HG03378 (cell line): ENCODE data around the gene SUPT6H.
"Not testable (repeated sequence)": the region's sequence is repeated elsewhere in the genome, so short reads cannot be mapped to it uniquely, and the experiment has no call there.

Experiments used
- ATAC-seq: cut with Tn5 transposase; IDR thresholded peaks from one replicate; pipeline ENCODE4 v1.9.1; 2021; ENCODE audit warnings: mild to moderate bottlenecking, moderate library complexity; ENCODE audit not compliant: unreplicated experiment

The SUPT6H gene

GRCh38 chr17:28646039-28646754, 15.8 kb upstream of the SUPT6H start:
- no peak for ATAC-seq

DNA sequence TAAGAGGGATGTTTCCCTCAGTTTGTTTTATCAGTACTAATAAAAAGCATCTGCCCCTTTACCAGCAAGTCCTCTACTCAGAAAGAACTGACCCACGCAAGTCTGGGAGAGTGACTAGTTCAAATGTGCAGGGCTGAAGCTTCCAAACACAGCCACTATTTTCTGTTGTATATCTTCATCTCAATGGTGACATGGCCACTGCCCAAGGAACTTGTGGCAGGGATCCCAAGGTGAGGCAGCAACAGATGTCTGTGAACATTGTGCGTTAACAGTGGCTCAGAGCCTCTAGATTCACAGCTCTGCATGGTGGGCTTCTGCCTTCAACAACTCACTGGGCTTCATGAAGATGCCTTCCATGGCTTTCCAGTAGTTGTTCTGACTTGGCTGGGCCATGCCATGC, 13.3 kb upstream of the SUPT6H start:
- ATAC-seq, result no peak

DNA sequence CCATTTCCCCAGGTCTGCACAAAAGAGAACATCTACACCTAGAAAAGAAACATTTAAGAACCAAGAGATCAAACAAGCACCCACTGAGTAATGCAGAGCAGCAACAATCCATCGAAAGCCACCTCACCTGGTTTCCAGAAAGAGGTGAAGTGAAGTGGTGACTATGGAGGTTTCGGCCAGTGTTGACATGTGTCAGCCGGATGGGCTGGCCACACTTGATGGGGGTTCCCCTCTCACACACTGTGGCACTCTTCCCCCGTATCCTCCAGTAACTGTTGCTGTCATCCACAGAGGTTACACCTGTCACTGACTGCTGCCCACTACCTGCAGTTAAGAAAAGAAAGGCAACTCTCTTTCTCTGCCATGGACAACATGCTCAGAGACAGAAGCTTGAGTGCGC, 6.8 kb upstream of the SUPT6H start:
- ATAC-seq, result no peak

DNA sequence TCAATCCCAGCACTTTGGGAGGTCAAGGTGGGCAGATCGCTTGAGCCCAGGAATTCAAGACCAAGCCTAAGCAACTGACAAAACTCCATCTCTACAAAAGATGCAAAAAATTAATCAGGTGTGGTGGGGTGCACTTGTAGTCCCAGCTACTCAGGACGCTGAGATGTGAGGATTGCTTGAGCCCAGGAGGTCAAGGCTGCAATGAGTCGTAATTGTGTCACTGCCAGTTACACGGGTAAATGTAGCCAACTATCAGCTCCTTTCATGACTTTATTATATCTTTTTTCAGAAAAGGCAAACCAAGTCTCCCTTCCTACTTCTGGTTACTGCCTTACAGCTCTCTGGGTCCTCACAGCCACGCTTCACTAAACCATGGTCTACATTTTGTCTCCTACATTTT, 4.2 kb upstream of the SUPT6H start:
- ATAC-seq, result no peak

DNA sequence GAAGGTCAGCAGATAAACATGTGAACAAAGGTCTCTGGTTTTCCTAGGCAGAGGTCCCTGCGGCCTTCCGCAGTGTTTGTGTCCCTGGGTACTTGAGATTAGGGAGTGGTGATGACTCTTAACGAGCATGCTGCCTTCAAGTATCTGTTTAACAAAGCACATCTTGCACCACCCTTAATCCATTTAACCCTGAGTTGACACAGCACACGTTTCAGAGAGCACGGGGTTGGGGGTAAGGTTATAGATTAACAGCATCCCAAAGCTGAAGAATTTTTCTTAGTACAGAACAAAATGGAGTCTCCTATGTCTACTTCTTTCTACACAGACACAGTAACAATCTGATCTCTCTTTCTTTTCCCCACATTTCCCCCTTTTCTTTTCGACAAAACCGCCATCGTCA, 3.7 kb upstream of the SUPT6H start:
- not testable (repeated sequence) for ATAC-seq

DNA sequence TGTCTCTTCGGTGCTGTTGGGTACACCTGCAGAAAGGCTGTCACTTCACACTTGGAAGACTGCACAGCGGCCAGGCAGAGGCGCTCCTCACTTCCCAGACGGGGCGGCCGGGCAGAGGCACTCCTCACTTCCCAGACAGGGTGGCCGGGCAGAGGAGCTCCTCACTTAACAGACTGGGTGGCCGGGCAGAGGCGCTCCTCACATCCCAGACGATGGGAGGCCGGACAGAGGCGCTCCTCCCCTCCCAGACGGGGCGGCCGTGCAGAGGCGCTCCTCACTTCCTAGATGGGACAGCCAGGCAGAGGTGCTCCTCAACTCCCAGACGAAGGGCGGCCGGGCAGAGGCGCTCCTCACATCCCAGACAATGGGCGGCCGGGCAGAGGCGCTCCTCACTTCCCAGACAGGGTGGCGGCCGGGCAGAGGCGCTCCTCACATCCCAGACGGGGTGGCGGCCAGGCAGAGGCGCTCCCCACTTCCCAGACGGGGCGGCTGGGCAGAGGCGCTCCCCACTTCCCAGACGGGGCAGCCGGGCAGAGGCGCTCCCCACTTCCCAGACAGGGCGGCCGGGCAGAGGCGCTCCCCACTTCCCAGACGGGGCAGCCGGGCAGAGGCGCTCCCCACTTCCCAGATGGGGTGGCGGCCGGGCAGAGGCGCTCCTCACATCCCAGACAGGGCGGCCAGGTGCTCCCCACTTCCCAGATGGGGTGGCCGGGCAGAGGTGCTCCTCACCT, 3.1 kb upstream of the SUPT6H start:
- not testable (repeated sequence) for ATAC-seq

GRCh38 chr17:28659497-28659881, 2.5 kb upstream of the SUPT6H start:
- not testable (repeated sequence) for ATAC-seq

GRCh38 chr17:28662527-28662829, 473 bp downstream of the SUPT6H start:
- no peak for ATAC-seq

- no peak for ATAC-seq
Measured at GRCh38 chr17:28663723-28664122, 1.7 kb downstream of the SUPT6H start.

DNA sequence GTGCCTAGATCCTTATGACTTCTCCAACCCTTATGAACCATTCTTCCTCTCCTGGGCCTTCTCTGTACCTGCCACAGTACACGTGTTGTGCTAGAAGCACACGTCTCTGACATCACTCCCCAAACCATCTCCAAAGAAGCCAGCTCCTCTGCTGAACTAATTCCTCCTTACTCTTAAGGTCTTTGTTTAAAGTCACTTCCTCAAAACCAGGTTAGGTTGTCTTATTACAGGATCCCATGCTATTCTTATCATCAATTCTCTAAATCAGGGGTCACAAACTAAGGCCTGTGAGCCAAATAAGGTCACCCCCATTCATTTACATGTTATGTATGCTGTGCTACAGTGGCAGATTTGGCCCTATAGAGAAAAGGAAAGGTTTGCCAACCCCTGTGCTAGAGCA, 4.0 kb downstream of the SUPT6H start:
- ATAC-seq, result no peak

GRCh38 chr17:28667870-28668269, 5.9 kb downstream of the SUPT6H start:
- no peak for ATAC-seq

DNA sequence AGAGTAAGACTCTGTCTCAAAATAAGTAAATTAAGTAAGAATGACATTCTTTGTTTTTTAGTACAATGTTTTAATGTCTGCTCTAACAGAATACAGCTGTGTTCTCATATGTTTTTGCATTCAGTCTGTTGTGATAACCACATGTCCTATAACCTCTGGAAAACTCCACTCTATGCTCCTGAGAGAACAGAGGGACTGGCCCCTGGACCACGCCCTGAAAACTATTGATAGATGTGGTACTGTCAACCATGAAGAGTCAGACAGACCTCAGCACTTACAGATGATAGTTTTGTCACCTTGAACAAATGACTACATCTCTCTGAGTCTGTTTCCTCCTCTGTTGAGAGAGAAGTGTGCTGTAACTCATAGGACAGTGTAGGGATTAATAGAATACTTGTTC, 7.9 kb downstream of the SUPT6H start:
- no peak for ATAC-seq

DNA sequence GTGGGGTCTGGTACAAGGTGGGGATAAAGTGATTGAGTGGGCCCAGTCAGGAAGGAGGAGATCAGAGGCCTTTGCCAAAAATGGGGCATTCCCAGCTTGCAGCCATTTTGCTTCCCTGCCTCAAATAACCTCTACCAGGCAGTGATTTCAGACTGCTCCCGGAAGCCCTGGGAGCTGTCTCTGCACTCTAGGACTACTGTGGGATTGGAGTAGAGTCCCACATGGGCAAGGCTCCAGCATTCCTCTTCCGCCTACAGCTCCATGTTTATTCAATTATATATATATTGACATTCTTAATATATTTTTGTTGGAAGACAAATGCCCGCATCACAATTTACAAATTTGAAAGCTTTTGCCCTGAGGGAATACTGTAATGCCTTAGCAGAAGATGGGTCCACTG, 13.5 kb downstream of the SUPT6H start:
- ATAC-seq, result no peak

GRCh38 chr17:28675980-28676379, 14.0 kb downstream of the SUPT6H start:
- ATAC-seq, result no peak

GRCh38 chr17:28682655-28683054, 20.6 kb downstream of the SUPT6H start:
- no peak for ATAC-seq

- no peak for ATAC-seq
Measured at GRCh38 chr17:28684963-28685362, 23.0 kb downstream of the SUPT6H start.

- no peak for ATAC-seq
Measured at GRCh38 chr17:28685366-28685765, 23.4 kb downstream of the SUPT6H start.

DNA sequence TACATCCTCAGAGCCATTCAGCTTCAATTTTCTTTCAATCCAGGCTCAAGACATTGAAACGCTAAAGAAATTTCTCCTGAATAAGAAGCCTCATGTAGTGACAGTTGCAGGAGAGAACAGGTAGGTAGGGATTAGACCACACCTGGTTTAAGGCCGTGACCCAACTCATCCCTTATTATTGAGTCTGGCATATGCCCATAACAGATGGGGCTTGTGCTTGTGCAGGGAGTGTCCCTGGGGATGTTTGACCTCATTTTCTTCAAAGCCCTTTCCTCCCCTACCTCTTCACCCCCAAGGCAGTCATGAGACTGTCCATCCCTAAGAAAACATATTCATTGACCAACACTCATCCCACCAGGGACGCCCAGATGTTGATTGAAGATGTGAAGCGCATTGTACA, 24.3 kb downstream of the SUPT6H start:
- ATAC-seq, result no peak

DNA sequence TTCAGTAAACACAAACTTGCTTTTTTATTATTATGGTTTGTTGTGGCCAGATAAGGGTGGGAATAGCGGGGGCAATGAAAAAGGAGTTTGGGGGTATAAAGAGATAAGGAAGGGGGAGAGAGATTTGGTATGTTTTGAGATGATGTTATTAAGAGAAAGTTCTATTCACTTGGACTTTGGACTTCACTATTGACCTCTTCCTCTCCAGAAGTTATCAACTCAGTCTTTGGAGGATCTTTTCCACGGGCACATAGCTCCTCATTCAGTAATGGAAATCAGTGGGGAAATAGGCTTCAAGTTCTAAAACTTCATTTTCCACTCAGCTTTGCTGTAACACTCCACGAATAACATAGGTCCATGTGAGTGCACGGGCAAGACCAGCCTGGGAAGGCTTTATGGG, 26.5 kb downstream of the SUPT6H start:
- no peak for ATAC-seq

GRCh38 chr17:28689011-28689410, 27.0 kb downstream of the SUPT6H start:
- no peak for ATAC-seq

GRCh38 chr17:28693869-28694268, 31.9 kb downstream of the SUPT6H start:
- ATAC-seq, result no peak

DNA sequence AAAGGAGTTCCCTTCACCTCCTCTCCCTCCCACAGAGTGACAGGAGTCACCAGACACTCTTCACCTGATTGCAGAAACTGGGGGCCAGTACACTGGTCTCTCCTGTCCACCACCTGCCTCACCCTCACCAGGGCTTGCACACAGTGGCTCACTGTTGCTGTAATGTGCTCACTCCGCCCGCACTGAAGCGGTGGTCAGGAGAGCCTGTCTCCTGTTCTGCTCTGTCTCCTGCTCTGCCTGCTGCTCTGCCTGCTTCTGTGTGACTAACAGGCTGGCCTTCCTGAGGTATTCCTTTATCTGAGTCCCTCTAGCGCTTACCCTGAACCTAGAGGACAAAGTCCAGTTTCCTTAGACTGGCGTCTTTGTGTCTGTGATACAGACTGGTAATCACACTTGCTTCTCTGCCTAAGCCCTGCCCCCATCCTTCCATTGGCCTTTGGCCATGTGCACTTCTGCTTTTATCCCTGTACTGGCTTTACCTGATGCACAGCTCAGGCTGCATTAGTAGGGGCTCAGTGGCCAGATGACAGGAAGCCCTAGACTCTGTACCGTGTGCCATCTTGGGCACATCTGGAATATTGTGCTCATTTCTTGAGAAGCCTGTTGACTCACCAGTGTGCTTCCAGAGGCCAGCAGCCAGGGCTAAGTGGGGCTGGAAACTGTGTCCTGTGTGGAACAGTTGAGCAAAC, 36.4 kb downstream of the SUPT6H start:
- no peak for ATAC-seq
